Vagina (tissue), 2 donors: ENCODE data around the gene COPG1.

ENCODE experiments used
- POLR2A ChIP-seq, 2 donors: fragments of 450-650 bp; IDR thresholded peaks; one replicate each; pipeline ENCODE4 v1.6.1; 2017; ENCODE audit warnings: antibody characterized with exemption in 2 of 2, mild to moderate bottlenecking in 2 of 2, moderate library complexity in 2 of 2
- POLR2AphosphoS5 ChIP-seq, 2 donors: sonication (generic); formaldehyde crosslinking; IDR thresholded peaks; one replicate each; pipeline ENCODE4 v1.9.0; 2017; ENCODE audit warnings: antibody characterized with exemption in 2 of 2, mild to moderate bottlenecking in 2 of 2, low read depth in 1 of 2; ENCODE audit not compliant: insufficient read depth in 1 of 2
- TF ChIP-seq, protein P1 (sequence below), 3 experiments: fragments of 450-650 bp in 2 of 3; fragments of 200-600 bp in 1 of 3; sonication (generic) in 1 of 3; IDR thresholded peaks; one replicate each; pipeline ENCODE4 v1.5.1; 2017 to 2019; ENCODE audit warnings: antibody characterized with exemption in 3 of 3, mild to moderate bottlenecking in 2 of 3, moderate library complexity in 2 of 3

DNA sequence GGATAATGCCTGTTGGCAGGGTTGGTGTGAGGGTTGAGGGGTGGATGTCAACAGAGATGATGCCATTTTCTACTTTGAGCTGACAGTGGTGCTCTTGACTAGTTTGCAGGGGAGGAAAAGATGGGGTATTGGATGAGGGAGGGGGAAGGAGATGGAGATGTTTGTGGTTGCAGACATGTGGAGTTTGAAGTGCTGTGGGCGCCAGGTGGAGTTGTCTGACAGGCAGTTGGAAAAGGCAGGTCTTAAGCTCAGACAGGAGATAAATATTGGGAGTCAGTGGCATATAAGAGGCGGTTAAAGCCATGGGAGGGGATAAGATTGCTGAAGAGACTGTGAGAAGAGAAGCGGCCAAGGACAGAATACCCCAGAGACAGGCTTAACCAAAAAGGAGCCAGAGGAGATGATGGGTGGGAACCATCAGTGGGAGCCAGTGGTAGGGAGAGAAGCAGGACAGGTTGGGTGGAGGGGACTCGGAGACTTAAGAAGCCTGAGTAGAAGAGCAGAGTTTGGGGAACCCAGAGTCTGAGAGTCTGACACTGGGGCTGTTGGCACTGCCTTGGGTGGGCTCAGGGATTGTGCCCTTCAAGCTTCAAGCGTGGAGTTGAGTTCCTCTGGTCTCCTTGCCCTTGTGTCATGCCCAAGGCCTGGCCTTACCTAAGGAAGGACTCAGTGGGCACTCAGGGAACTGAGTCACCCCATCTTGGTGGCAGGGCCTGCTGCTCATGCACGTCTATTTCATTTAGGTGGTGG, 13.9 kb downstream of the COPG1 start:
- TF ChIP-seq, protein P1, sequence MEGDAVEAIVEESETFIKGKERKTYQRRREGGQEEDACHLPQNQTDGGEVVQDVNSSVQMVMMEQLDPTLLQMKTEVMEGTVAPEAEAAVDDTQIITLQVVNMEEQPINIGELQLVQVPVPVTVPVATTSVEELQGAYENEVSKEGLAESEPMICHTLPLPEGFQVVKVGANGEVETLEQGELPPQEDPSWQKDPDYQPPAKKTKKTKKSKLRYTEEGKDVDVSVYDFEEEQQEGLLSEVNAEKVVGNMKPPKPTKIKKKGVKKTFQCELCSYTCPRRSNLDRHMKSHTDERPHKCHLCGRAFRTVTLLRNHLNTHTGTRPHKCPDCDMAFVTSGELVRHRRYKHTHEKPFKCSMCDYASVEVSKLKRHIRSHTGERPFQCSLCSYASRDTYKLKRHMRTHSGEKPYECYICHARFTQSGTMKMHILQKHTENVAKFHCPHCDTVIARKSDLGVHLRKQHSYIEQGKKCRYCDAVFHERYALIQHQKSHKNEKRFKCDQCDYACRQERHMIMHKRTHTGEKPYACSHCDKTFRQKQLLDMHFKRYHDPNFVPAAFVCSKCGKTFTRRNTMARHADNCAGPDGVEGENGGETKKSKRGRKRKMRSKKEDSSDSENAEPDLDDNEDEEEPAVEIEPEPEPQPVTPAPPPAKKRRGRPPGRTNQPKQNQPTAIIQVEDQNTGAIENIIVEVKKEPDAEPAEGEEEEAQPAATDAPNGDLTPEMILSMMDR (IDR thresholded peaks at IDR 0.05) = no peak
- TF ChIP-seq POLR2A (IDR thresholded peaks at IDR 0.05) (no peak), POLR2AphosphoS5 (IDR thresholded peaks at IDR 0.05; ENCODE audit: insufficient read depth in 1 of 2, low read depth in 1 of 2) (no peak)
